HepG2 (cell line): Measurements from ENCODE around the gene DIAPH1. TPM values are rescaled to one million over a fixed set of nuclear protein-coding genes. Genes with fewer than 3 reads are reported as not detected.

ENCODE experiments used
- ATM ChIP-seq: fragments of 450-650 bp; IDR thresholded peaks from 2 replicates; pipeline ENCODE4 v1.7.1; 2017; ENCODE audit warnings: mild to moderate bottlenecking, borderline replicate concordance
- SUZ12 ChIP-seq: fragments of 150-350 bp; IDR thresholded peaks from 2 replicates; pipeline ENCODE4 v1.6.1; 2014; ENCODE audit warnings: low read depth, low read length
- ZBTB40 ChIP-seq, 2 experiments: fragments of 450-650 bp in 1 of 2; sonication (generic) in 1 of 2; formaldehyde crosslinking in 1 of 2; IDR thresholded peaks; 2 replicates each; pipeline versions ENCODE4 v1.6.1 to v1.8.0; 2016 to 2022; ENCODE audit warnings: antibody characterized with exemption in 1 of 2, mild to moderate bottlenecking in 1 of 2, missing genetic modification reagents in 1 of 2
- polyA plus RNA-seq, 8 experiments: library from polyadenylated mRNA; depleted of rRNA in 3 of 8; stranded (reverse) in 7 of 8; unstranded in 1 of 8; fragments of >200 nt; fragmentation: Illumina TruSeq in 4 of 8; extraction: Trizol in 4 of 8; gene quantifications; 2 replicates each; pipeline versions ENCODE4 v1.2.1 to v1.2.3, GENCODE V29; 2011 to 2016; ENCODE audit warnings: low read depth in 4 of 8, missing spikeins in 1 of 8, mixed read lengths in 1 of 8; ENCODE audit not compliant: insufficient read depth in 1 of 8
- total RNA-seq, 5 experiments: library from RNA; depleted of rRNA; stranded (reverse); fragments of >200 nt; fragmentation: Illumina TruSeq; extraction: Trizol; gene quantifications; 2 replicates each; pipeline ENCODE4 v1.2.3, GENCODE V29; 2016; ENCODE audit warnings: low read depth in 1 of 5

DIAPH1 gene
- total and polyA plus RNA-seq, 2 of the 13 experiments (the other 11 are each of a cell fraction or from before 2014, with no cell fraction given) = 25.1 to 33.9 TPM

GRCh38 chr5:141519605-141520565 is 98.9 kb downstream of the DIAPH1 start (continued):
- TF ChIP-seq ZBTB40 (IDR thresholded peaks at IDR 0.05) (no peak), ZBTB40 (CRISPR knock-in tag; IDR thresholded peaks at IDR 0.05) (no peak), SUZ12 (no peak), ATM (no peak)
- TF ChIP-seq, all 625 proteins: peak for 0
